ENCODE measurements around the gene NEK7.
"Not testable (repeated sequence)": the region's sequence is repeated elsewhere in the genome, so short reads cannot be mapped to it uniquely, and the experiment has no call there.

Gene NEK7

DNA sequence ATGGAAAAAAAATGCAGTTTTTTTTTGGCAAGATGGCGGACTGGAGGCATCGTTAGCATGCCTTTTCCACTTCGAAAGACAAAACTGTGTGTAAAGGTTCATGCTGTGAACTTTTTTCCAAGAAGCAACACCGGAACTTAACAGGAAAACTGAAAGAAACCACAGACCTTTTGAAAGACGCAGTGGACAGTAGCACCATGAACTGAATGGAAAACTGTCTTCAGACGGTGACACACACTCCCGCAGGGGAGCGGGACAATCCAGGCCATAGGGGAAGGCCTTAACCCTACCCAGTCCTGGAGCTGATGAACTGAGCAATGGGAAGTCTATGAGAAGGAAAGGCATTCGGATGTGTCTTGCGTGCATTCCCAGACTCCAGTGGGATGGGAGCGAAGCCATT is 54.9 kb downstream of the NEK7 start:
- no peaks in the 10 kb centered on the region for H3K27me3 ChIP-seq (ENCODE audit: control insufficient read depth, insufficient read depth, low read length)
- H3K9ac ChIP-seq (ENCODE audit: low read length): no peak overlapping the region
- peaks cover 32% of the 10 kb centered on the region for H3K9me3 ChIP-seq (ENCODE audit: control insufficient read depth, insufficient read depth, low read depth, low read length)
- H3K27ac ChIP-seq (ENCODE audit: low read depth, low read length): no peak overlapping the region
- H3K4me3 ChIP-seq (ENCODE audit: low read depth, low read length): no peak overlapping the region
- H3K36me3 ChIP-seq (ENCODE audit: control insufficient read depth, insufficient read depth, low read length): peaks cover 11% of the 10 kb centered on the region
- no peaks in the 10 kb centered on the region for H3K4me1 ChIP-seq (ENCODE audit: control insufficient read depth, insufficient read depth, low read length)

DNA sequence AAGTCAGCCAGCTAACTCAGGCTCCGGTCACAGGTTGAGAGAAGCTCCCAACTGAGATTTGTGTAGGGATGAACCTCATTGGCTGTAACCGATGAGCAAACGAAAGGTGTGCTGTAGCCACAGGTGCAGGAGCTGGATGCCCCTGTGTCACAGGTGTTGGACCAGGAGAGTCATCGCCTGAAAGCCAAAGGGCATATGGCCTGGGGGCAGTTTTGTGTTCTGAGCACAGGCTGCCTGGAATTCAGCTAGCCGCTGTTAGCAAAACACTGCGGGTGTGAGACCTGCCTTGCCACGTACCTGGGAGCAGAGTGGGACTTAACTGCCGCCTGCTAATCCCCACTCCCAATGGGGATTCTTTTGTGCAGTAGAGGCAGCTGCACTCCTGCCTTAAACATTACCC is 55.3 kb downstream of the NEK7 start:
- H3K27ac ChIP-seq (ENCODE audit: low read depth, low read length): no peak overlapping the region
- peaks cover 32% of the 10 kb centered on the region for H3K9me3 ChIP-seq (ENCODE audit: control insufficient read depth, insufficient read depth, low read depth, low read length)
- H3K9ac ChIP-seq (ENCODE audit: low read length): no peak overlapping the region

GRCh38 chr1:198212675-198213074 is 55.9 kb downstream of the NEK7 start:
- H3K36me3 ChIP-seq (ENCODE audit: control insufficient read depth, insufficient read depth, low read length): peaks cover 11% of the 10 kb centered on the region

More for the DNA sequence above, 55.3 kb downstream of the NEK7 start:
- Histone ChIP-seq H3K27me3 (ENCODE audit: control insufficient read depth, insufficient read depth, low read length) (no peaks in the 10 kb centered on the region), H3K4me3 (ENCODE audit: low read depth, low read length) (no peak overlapping the region), H3K36me3 (ENCODE audit: control insufficient read depth, insufficient read depth, low read length) (peaks cover 11% of the 10 kb centered on the region), H3K4me1 (ENCODE audit: control insufficient read depth, insufficient read depth, low read length) (no peaks in the 10 kb centered on the region)

DNA sequence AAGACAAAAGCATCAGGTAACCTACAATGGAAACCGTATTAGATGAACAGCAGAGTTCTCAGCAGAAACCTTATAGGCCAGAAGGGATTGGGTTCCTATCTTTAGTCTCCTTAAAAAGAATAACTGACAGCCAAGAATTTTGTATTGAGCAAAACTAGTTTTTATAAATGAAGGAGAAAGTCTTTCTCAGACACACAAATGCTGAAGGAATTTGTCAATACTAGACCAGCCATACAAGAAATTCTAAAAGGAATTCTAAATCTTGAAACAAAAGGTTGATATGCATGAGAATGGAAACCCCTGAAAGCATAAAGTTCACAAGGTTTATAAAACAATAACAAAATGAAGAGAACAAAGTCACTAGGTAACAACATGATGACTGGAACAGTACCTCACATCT is 58.1 kb downstream of the NEK7 start:
- H3K9me3 ChIP-seq (ENCODE audit: control insufficient read depth, insufficient read depth, low read depth, low read length): peaks cover 32% of the 10 kb centered on the region
- no peak overlapping the region for H3K4me3 ChIP-seq (ENCODE audit: low read depth, low read length)
- H3K9ac ChIP-seq (ENCODE audit: low read length): no peak overlapping the region
- H3K36me3 ChIP-seq (ENCODE audit: control insufficient read depth, insufficient read depth, low read length): peaks cover 11% of the 10 kb centered on the region
- no peaks in the 10 kb centered on the region for H3K4me1 ChIP-seq (ENCODE audit: control insufficient read depth, insufficient read depth, low read length)
- no peaks in the 10 kb centered on the region for H3K27me3 ChIP-seq (ENCODE audit: control insufficient read depth, insufficient read depth, low read length)
- no peak overlapping the region for H3K27ac ChIP-seq (ENCODE audit: low read depth, low read length)

More at GRCh38 chr1:198212675-198213074, 55.9 kb downstream of the NEK7 start:
- Histone ChIP-seq H3K27me3 (ENCODE audit: control insufficient read depth, insufficient read depth, low read length) (no peaks in the 10 kb centered on the region), H3K27ac (ENCODE audit: low read depth, low read length) (no peak overlapping the region), H3K9me3 (ENCODE audit: control insufficient read depth, insufficient read depth, low read depth, low read length) (peaks cover 32% of the 10 kb centered on the region), H3K9ac (ENCODE audit: low read length) (no peak overlapping the region), H3K4me1 (ENCODE audit: control insufficient read depth, insufficient read depth, low read length) (no peaks in the 10 kb centered on the region), H3K4me3 (ENCODE audit: low read depth, low read length) (no peak overlapping the region)

DNA sequence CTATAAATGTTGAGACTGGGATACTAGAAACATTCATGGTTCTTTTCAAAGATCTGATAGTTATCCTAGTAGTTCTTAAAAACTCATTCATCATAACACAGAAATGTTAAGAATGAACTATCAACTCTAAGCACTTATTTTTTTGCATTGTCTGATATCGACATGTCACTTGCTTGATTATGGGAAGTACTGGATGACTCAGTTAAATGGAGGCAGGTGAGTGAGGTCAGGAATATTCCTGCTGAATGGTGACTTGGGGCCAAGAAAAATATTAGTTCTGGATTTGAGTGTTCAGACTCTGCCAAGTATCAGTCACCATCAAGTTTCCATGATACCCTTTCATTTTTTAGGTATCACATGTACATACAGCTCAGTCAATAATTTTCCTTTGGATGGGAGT is 63.6 kb downstream of the NEK7 start:
- no peaks in the 10 kb centered on the region for H3K27me3 ChIP-seq (ENCODE audit: control insufficient read depth, insufficient read depth, low read length)
- no peak overlapping the region for H3K4me3 ChIP-seq (ENCODE audit: low read depth, low read length)
- H3K9ac ChIP-seq (ENCODE audit: low read length): no peak overlapping the region
- H3K36me3 ChIP-seq (ENCODE audit: control insufficient read depth, insufficient read depth, low read length): no peaks in the 10 kb centered on the region
- H3K27ac ChIP-seq (ENCODE audit: low read depth, low read length): no peak overlapping the region
- no peaks in the 10 kb centered on the region for H3K4me1 ChIP-seq (ENCODE audit: control insufficient read depth, insufficient read depth, low read length)
- peaks cover under 1% of the 10 kb centered on the region; the same call in 1 of the 2 replicates for H3K9me3 ChIP-seq (ENCODE audit: control insufficient read depth, insufficient read depth, low read depth, low read length)

GRCh38 chr1:198227010-198227409 is 70.2 kb downstream of the NEK7 start:
- not testable (repeated sequence) for H3K27me3 ChIP-seq (ENCODE audit: control insufficient read depth, insufficient read depth, low read length); H3K9me3 ChIP-seq (ENCODE audit: control insufficient read depth, insufficient read depth, low read depth, low read length); H3K4me1 ChIP-seq (ENCODE audit: control insufficient read depth, insufficient read depth, low read length); H3K27ac ChIP-seq (ENCODE audit: low read depth, low read length); H3K36me3 ChIP-seq (ENCODE audit: control insufficient read depth, insufficient read depth, low read length); H3K4me3 ChIP-seq (ENCODE audit: low read depth, low read length); H3K9ac ChIP-seq (ENCODE audit: low read length)

DNA sequence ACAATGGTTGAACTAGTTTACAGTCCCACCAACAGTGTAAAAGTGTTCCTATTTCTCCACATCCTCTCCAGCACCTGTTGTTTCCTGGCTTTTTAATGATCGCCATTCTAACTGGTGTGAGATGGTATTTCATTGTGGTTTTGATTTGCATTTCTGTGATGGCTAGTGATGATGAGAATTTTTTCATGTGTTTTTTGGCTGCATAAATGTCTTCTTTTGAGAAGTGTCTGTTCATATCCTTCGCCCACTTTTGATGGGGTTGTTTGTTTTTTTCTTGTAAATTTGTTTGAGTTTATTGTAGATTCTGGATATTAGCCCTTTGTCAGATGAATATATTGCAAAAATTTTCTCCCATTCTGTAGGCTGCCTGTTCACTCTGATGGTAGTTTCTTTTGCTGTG is 70.7 kb downstream of the NEK7 start:
- H3K4me1 ChIP-seq (ENCODE audit: control insufficient read depth, insufficient read depth, low read length); H3K4me3 ChIP-seq (ENCODE audit: low read depth, low read length); H3K27me3 ChIP-seq (ENCODE audit: control insufficient read depth, insufficient read depth, low read length); H3K36me3 ChIP-seq (ENCODE audit: control insufficient read depth, insufficient read depth, low read length); H3K9ac ChIP-seq (ENCODE audit: low read length); H3K27ac ChIP-seq (ENCODE audit: low read depth, low read length); H3K9me3 ChIP-seq (ENCODE audit: control insufficient read depth, insufficient read depth, low read depth, low read length): not testable (repeated sequence)

DNA sequence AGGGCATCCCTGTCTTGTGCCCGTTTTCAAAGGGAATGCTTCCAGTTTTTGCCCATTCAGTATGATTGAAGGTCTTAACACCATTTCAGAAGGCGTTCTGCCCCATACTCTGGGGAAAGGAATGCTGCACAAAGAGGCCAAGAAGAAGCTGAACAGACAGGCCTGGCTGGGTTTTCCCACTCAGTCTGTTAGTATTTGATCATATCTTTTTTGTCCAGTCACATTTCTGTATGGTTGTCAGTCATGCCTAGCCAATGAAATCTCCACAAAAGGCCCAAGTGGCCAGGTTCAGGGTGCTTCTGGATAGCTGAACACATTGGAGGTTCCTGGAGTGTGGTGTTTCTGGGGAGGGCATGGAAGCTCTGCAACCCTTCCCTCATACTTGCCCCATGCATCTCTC is 72.1 kb downstream of the NEK7 start:
- Histone ChIP-seq H3K27me3 (ENCODE audit: control insufficient read depth, insufficient read depth, low read length) (no peaks in the 10 kb centered on the region), H3K9ac (ENCODE audit: low read length) (no peak overlapping the region), H3K4me3 (ENCODE audit: low read depth, low read length) (no peak overlapping the region), H3K36me3 (ENCODE audit: control insufficient read depth, insufficient read depth, low read length) (no peaks in the 10 kb centered on the region), H3K27ac (ENCODE audit: low read depth, low read length) (no peak overlapping the region), H3K4me1 (ENCODE audit: control insufficient read depth, insufficient read depth, low read length) (peaks cover 16% of the 10 kb centered on the region), H3K9me3 (ENCODE audit: control insufficient read depth, insufficient read depth, low read depth, low read length) (no peaks in the 10 kb centered on the region)

GRCh38 chr1:198231779-198232178 is 75.0 kb downstream of the NEK7 start:
- Histone ChIP-seq H3K36me3 (ENCODE audit: control insufficient read depth, insufficient read depth, low read length) (no peaks in the 10 kb centered on the region), H3K9ac (ENCODE audit: low read length) (no peak overlapping the region), H3K4me3 (ENCODE audit: low read depth, low read length) (no peak overlapping the region), H3K27ac (ENCODE audit: low read depth, low read length) (no peak overlapping the region), H3K4me1 (ENCODE audit: control insufficient read depth, insufficient read depth, low read length) (peaks cover 22% of the 10 kb centered on the region), H3K9me3 (ENCODE audit: control insufficient read depth, insufficient read depth, low read depth, low read length) (0 out of 2 replicates have a peak, but pooled peaks cover 2% of the 10 kb centered on the region), H3K27me3 (ENCODE audit: control insufficient read depth, insufficient read depth, low read length) (no peaks in the 10 kb centered on the region)

GRCh38 chr1:198232378-198232777 is 75.6 kb downstream of the NEK7 start:
- H3K9me3 ChIP-seq (ENCODE audit: control insufficient read depth, insufficient read depth, low read depth, low read length): 0 out of 2 replicates have a peak, but pooled peaks cover 2% of the 10 kb centered on the region
- peaks cover 22% of the 10 kb centered on the region for H3K4me1 ChIP-seq (ENCODE audit: control insufficient read depth, insufficient read depth, low read length)
- H3K27me3 ChIP-seq (ENCODE audit: control insufficient read depth, insufficient read depth, low read length): no peaks in the 10 kb centered on the region
- H3K9ac ChIP-seq (ENCODE audit: low read length): no peak overlapping the region
- H3K36me3 ChIP-seq (ENCODE audit: control insufficient read depth, insufficient read depth, low read length): no peaks in the 10 kb centered on the region
- no peak overlapping the region for H3K4me3 ChIP-seq (ENCODE audit: low read depth, low read length)
- no peak overlapping the region for H3K27ac ChIP-seq (ENCODE audit: low read depth, low read length)

DNA sequence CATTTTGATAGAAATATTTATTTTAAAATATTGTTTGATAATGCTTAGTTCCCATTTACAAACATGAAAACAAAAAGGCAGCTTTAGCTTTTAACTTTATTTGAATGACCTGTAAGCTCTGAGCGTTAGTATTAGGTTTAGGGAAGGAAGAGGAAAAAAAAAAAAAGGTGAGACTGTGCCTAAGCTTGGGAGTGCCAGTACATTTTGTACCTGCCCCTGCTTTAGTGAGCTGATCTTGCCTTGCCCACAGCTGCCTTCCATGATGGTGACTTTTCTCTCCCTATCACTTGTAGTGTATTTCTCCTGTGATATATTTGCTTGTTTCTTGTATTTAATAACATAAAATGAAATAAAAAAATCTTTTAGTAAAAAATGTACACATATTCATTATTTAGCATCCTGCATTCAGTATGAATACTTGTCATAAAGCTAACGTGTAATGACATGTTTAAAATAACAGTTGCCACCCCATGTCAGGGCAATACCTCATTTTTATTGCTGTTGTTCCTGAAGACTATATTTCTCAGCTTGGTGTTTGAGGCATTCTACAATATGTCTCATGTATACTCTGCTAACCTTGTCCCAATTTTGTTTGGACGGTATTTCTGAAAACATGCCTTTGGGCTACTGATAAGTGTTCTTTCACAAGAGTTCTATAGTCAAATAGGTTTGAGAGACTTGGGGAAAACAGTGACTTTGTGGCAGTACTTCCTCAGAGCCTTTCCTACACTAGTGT is 76.3 kb downstream of the NEK7 start:
- Histone ChIP-seq H3K27me3 (ENCODE audit: control insufficient read depth, insufficient read depth, low read length) (no peaks in the 10 kb centered on the region), H3K27ac (ENCODE audit: low read depth, low read length) (no peak overlapping the region), H3K36me3 (ENCODE audit: control insufficient read depth, insufficient read depth, low read length) (no peaks in the 10 kb centered on the region), H3K9ac (ENCODE audit: low read length) (no peak overlapping the region), H3K4me3 (ENCODE audit: low read depth, low read length) (no peak overlapping the region), H3K4me1 (ENCODE audit: control insufficient read depth, insufficient read depth, low read length) (peaks cover 22% of the 10 kb centered on the region), H3K9me3 (ENCODE audit: control insufficient read depth, insufficient read depth, low read depth, low read length) (0 out of 2 replicates have a peak, but pooled peaks cover 2% of the 10 kb centered on the region)
